MV-4-11 (cell line): ENCODE results near the gene USP8.
"Not testable (repeated sequence)": the region's sequence is repeated elsewhere in the genome, so short reads cannot be mapped to it uniquely, and the experiment has no call there.

Experiments used
- DNase-seq: peaks from one replicate; lab custom pipeline; 2025; lab: John Stamatoyannopoulos, UW

Gene USP8

DNA sequence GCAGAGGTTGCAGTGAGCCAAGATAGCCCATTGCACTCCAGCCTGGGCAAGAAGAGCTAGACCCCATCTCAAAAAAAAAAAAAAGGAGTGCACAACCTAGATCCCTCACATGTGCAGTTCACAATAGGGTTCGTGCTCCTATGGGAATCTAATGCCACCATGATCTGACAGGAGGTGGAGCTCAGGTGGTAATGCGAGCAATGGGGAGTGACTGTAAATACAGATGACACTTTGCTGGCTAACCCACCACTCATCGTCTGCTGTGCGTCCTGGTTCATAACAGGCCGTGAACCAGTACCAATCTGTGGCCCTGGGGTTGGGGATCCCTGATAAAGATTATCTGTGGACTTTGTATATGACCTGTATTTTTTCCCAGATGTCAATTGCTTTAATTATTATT is 16.7 kb downstream of the USP8 start:
- DNase-seq = no peak

DNA sequence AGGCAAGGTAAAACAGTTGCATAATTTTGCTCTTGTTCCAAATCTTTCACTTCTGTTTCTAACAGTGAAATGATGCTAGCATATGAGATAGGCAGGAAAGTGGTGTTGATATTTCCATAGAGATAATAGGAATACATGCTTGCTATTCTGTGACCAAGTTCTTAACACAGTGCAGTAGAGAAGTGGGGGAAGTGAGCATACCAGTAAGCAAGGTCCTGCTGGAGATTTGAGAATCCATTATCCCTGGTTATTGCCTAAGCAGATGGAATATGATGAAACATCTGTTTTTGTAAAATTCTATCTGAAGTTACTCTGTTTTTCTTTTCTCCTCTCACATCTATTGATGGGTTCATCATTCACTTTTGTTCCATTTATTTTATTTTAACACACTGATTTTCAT is 28.7 kb downstream of the USP8 start:
- DNase-seq = peak; percentile 7

DNA sequence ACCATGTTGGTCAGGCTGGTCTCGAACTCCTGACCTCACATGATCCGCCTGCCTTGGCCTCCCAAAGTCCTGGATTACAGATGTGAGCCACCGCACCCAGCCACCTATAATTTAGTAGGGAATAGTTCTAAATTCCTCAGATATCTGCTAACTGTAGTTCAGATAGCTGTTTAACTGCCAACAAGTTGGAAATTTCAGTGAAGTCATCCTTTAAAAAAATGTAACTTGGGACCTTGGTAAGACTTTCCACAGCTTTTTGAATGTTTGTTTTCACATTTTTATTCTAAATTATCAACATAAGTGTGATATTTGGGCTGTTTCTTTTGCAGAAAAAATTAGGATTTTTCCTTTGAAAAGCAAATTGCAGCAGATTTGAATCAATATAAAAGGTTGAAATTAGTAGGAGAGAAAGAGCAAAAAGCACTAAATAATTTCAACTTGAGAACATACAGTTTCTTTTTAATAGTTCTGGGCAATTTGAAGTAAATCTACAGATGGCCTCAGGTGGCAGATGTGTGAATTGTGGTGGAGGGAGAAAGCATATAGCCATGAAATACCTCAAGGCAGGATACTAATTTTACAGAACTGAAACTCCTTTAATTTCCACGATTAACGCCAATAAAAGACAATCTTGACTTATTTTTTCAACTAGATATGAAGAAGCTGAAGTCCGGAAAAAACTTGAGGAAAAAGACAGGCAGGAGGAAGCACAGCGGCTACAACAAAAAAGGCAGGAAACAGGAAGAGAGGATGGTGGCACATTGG is 34.3 kb downstream of the USP8 start:
- DNase-seq = no peak

DNA sequence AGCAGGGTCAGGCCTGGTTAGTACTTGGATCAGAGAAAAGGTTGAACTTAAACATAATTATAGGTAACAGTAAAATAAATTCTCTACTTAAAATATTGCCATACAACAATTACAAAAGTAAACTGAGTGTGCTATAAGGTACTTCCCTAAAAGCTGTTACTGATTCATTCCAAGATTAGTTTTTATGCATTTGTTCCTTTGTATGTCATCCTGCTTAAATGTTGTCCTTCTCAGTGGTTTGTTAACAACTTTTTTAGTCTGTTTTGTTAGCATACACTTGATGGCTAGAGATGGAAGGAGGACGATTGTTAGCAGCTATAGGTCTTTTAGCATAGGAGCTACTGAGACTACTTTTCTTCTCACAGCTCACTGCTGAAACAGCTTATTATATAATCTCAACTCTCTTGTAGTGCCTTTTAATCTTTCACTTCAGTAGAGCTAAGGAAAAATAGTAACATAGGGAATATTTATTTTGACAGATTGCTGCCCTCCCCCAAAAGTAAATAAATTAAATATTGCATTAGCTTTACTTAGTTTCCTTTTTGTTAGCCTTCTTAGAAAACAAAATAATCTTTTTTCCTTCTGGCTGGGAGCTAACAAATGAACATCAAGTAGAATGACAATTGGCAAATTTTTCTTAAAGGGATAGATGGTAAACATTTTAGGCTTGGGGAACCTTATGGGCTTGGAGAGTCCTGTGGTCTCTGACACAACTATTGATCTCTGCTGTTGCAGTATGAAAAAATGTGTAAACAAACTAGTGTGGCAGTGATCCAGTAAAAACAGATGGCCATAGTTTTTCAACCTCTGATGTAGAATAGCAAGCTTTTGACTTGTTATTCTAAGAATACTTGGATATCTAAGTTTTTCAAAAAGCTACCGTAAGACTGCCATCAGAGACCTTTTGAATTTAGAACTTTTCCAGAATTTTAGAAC is 39.5 kb downstream of the USP8 start:
- no peak for DNase-seq

DNA sequence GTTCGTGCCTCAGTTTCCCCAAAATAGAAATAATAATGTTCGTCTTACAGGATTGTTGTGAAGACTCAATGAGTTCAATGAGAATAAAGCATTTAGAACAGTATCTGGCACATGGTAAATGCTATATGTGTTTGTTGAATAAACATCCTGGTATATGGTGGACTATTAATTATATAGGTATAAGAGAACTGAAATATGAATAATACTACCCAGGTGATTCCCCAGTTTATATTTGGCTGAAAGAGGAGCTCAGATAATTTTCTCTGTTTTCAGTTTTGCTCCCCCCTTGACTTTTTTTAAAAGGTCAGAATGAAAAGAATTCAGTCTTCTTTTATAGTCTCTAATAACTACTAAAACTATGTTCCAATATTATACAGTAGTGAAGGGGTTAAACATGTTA is 46.9 kb downstream of the USP8 start:
- no peak for DNase-seq

DNA sequence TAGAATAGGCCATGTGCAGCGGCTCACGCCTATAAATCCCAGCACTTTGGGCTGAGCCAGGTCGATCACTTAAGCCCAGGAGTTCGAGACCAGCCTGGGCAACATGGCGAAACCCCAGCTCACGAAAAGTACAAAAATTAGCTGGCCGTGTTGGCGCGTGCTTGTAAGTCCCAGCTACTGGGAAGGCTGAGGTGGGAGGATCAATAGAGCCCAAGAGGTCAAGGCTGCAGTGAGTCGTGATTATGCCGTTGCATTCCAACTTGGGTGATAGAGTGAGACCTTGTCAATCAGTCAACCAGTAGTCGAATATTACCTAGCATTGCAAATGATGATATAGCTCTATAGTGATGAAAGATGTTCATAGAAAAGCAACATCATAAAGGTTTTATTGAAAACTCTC is 51.9 kb downstream of the USP8 start:
- DNase-seq = no peak

DNA sequence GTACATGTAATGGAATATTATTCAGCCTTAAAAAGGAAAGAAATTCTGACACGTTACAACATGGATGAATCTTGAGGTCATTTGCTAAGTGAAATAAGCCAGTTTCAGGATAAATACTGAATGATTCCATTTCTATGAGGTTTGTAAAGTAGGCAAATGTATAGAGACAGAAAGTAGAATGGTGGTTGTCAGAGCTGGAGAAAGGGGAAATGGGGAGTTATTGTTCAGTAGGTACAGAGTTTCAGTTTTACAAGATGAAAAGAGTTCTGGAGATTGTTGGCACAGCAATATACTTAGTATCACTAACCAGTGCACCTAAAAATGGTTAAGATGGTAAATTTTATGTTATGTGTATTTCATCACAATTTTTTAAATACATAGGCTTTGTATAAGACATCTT is 60.6 kb downstream of the USP8 start:
- peak; percentile 39 for DNase-seq

DNA sequence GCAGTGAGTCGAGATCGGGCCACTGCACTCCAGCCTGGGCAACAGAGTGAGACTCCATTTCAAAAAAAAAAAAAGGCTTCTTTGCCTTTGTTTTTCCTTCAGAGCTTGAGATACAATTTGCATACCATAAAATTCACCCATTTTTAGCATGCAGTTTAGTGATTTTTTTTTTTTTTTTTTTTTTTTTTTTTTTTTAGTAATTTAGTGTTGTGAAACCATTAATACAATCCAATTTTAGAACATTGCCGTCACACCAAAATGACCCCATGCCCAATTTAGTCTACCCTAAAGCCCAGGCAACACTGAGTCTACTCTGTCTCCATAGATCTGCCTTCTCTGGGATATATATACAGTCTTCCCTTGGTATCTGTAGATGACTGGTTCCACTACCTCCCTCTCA is 61.2 kb downstream of the USP8 start:
- DNase-seq = no peak

DNA sequence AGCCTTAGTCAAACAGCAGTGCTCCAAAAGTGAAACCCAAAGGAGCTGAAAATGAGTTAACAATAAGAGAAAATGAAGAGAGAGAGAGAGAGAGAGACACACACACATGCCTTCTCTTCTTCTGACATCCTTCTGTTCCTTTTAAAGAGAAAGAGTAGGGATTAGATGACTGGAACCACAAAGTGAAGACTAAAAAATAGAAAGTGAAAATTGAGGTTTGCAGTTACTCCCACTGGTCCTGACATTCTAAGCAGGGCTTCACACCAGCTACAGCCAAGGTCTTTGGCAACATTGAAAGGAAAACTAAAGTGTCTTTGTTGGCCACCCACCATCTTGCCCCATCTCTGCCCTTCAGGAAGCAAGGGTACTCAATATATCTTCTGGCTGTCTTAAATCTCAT is 63.1 kb downstream of the USP8 start:
- DNase-seq = peak; percentile 82

DNA sequence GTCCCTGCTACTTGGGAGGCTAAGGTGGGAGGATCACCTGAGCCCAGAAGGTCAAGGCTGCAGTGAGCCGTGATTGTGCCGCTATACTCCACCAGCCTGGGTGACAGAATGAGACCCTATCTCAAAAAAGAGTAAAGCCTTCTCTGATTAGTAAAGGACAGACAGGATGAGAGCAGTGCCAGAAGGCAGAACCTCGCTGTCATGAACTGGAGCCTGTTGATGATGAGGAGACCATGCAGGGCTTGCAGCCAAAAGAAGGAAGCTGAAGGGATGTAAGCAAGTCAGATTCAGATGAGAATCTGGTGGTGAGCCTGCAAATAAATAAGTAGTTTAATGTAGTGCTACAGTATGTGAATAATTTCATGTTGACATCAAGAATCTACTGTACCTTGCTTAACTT is 69.4 kb downstream of the USP8 start:
- DNase-seq = no peak

DNA sequence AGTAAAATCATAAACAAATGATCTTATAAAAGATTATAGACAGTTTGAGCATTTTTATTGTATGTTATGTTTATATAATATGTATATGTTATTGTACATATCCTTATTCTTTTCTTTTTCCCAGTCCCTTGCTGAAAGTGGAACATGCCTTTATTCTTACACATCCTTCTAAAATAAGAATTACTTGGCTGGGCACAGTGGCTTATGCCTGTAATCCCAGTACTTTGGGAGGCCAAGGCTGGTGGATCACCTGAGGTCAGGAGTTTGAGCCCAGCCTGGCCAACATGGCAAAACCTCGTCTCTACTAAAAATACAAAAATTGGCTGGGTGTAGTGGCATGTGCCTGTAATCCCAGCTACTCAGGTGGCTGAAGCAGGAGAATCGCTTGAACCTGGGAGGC is 70.3 kb downstream of the USP8 start:
- not testable (repeated sequence) for DNase-seq

DNA sequence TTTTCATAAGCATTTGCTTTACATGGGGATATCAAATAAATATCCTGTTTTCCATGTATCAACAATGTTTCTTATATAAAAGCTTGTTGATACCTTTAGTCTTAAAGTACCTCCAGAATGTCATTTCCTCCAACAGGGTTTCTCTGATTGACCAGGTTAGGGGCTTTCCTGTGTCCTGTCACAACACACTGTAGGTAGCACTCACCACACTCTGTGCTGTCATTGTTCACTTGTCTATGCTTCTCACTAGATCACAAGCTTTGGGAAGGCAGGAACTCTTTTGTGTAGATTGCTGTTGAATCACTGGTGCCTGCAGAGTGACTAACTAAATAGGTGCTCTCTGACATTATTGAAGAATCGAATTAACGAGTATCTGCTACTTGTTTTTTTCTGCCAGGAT is 72.5 kb downstream of the USP8 start:
- no peak for DNase-seq

DNA sequence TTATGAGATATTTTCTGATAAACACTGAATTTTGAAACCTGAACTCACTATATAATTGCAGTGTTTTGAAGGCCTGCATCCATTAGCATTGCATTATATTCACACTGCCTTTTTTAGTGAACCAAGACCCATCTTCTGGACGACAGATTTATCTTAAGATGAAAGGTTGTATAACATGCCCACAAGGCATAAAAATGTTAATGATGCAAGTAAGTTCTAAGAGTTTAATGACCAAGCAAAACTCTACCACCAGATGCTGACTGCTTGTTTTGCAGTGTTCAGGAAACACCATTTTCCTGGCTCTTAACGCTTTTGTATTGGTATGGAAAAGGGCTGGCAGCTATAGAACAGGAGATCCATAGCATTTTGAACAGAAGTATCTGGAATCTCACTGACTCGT is 76.1 kb downstream of the USP8 start:
- DNase-seq = no peak

DNA sequence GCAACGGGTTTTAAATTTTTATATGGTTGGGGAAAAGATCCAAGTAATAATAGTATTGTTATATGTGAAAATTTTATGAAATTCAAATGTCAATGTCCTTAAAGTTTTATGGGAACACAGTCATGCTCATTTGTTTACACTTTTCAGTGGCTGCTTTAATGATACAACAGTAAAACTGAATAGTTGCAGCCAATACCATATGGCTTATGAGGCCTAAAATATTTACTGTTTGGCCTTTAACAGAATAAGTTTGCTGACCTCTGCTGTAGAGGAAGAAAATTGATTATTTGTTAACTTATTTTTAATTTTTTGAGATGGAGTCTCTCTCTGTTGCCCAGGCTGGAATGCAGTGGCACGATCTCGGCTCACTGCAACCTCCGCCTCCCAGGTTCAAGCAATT is 77.6 kb downstream of the USP8 start:
- no peak for DNase-seq

DNA sequence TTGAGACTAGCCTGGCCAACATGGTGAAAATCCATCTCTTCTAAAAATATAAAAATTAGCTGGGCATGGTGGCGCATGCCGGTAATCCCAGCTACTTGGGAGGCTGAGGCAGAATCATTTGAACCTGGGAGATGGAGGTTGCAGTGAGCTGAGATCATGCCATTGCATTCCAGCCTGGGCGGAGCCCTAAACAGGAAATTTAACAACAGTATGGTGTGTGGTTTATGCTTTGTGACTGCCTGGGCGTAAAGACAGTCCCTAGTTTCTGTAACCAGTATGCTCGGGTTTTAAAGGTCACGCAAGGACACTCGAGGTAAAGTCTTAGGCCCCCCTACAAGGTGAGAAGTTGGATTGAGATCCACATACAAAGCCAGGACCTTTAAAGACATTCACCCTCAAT is 78.9 kb downstream of the USP8 start:
- no peak for DNase-seq

DNA sequence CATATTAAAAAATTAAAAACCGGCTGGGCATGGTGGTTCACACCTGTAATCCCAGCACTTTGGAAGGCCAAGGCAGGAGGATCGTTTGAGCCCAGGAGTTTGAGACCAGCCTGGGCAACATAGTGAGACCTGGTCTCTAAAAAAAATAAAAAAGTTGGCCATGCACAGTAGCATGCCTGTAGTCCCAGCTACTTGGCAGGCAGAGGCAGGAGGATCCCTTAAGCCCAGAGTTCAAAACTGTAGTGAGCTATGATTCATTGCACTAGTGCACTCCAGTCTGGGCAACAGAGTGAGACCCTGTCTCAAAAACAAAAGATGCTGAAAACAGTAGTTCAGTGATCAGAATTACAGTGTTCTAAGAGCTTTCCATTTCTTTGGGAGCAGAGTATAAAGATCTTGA is 81.5 kb downstream of the USP8 start:
- not testable (repeated sequence) for DNase-seq

DNA sequence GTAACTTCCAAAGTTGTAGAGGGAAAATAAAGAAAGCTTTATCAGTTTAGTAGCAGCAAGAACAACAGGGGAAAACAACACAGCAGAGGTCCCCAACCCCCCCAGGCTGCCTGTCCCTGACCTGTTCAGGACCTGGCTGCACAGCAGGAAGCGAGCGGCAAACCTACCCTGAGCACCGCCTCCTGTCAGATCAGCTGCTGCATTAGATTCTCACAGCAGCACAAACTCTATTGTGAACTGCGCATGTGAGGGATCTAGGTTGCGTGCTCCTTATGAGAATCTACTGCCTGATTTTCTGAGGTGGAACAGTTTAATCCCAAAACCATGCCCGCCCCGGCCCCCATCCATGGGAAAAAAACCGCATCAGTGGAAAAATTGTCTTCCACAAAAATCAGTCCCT is 81.9 kb downstream of the USP8 start:
- no peak for DNase-seq

DNA sequence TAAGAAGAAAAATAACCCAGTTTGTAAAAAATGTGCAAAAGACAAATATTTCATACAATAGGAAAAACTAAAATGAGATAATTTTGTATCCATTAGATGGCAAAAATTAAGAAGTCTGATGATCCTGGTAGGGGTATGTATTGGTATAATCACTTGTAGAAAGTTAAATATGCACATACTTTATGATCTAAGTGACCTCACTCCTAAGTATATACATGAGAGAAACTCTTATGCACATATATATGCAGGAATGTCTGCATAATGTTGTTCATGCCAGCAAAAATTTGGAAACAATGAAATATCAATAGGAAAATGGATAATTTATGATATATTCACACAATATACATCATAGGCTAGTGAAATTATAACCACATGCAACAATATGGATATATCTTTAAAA is 88.8 kb downstream of the USP8 start:
- DNase-seq = no peak

DNA sequence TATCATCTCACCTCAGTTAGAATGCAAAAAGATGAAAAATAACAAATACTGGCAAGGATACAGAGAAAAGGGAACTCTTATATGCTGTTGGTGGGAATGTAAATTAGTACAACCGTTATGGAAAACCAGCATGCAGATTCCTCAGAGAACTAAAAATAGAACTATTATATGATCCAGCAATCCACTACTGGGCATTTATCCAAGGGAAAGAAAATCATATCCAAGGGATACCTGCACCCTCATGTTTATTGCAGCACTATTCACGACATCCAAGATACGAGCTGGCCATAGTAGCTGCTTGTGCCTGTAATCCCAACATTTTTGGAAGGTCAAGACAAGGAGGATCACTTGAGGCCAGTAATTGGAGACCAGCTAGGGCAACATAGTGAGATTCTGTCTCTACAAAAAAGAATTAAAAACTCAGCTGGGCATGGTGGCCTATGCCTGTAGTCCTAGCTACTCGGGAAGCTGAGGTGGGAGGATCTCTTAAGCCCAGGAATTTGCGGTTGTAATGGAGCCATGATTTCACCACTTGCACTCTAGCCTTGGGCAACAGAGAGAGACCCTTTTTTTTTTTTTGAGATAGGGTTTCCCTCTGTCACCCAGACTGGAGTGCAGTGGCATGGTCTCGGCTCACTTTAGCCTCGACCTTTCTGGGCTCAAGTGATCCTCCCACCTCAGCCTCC is 95.7 kb downstream of the USP8 start:
- DNase-seq = no peak

DNA sequence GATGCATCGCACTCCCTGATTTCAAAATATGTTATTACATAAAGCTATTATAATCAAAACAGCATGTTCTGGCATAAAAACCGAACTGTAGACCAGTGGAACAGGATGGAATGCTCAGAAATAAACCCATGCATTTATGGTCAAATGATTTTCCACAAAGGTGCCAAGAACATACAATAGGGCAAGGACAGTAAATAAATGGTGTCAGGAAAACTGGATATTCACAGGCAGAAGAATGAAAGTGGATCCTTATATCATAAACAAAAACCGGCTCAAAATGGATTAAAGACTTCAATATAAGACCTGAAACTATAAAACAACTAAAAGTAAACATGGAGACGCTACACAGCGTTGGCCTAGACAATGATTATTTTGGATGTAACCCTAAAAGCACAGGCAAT is 99.6 kb downstream of the USP8 start:
- no peak for DNase-seq

DNA sequence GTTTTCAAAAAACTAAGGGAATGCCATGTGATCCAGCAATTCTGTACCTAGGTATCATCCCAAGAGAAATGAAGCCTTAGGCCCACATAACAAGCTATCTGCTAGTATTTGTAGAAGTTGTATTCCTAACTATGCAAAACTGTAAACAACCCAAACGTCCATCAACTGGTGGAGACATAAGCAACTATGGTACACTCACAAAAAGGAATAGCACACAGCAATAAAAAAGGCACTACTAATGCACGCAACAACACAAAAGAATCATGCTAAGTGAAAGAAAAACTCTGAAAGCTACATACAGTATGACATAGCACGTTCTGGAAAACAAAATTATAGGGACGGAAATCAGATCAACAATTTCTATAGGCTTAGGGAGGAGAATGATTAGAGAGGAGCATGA is 107.0 kb downstream of the USP8 start:
- DNase-seq = no peak

DNA sequence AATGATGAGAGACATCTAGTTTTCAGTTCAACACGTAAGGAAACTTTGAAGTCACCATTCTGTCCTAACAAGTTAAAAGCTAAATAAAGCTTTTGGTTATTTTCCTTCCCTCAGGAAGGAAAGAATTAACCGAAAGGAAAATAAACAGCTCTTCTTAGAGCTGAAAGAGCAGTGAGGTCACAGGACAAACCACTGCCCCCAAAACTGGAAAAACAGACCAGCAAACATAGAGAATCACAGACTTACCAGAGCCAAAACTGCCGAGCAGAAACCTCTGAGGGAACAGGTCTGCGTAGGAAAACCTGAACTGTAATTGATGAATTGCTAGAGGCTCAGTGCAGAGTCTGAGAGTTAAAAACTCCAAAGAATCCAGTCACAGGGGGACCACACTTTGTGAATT is 107.6 kb downstream of the USP8 start:
- no peak for DNase-seq

DNA sequence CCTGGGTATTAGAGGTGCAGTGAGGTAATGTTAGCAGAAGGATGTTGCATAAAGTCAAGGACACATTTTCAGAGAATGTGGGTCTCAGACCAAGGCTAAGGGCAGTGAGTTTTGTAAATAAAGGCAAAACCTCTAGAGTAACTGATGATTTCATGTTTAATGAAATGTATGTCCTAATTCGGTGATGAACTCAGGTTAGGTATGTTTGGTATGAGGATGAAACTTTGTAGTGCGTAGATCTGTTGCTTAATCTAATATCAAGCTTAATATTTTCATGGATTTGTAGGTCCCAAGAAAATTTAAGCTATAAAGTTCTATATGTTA is 118.6 kb downstream of the USP8 start:
- DNase-seq = no peak
